HS-5 (cell line): ENCODE measurements around the gene C19orf25.

ENCODE experiments used
- DNase-seq: peaks from one replicate; pipeline ENCODE4 v3.0.0-alpha.2; 2012; ENCODE audit warnings: low read depth

Gene C19orf25

DNA sequence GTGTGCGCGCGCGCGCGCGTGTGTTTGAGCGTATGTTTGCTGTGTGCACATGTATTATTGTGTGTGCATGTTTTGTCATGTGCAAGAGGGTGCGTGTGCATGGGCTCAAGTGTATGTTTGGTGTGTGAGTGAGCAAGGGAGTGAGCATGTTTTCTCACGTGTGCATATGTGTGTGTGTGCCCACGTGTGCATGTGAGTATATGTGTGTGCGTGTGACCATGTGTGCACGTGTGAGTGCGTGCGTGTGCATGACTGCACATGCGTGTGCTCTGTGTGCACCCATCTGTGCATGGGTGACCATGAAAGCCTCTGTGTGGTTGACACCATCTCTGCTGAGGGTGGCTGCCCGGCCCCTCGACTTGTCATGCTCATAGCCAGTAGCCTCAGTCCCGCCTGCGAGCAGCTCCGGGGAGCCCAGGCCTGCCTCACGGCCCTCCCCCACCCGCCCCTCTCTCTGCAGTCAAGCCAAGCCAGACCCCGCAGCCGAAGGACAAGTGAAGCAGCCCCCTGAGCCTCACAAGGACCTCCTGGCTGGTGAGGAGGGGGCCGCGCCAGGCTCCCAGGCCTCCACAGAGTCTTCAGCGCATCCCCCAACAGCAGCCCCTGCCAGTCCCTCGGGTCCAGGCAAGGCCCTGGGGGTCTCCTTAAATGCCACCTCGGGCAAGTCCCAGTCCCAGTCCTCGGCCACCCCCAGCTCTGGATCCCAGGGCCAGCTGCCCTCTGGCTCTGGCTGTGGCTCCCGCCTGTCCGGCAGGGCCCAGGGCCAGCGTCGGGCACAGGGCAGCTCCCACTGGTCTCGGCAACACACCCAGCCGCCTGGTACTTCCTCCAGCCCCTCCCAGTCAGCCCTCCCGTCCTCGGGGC is 17.9 kb upstream of the C19orf25 start:
- no peak for DNase-seq

- DNase-seq = no peak
These were observed 17.0 kb upstream of the C19orf25 start for GRCh38 chr19:1495799-1496713.

DNA sequence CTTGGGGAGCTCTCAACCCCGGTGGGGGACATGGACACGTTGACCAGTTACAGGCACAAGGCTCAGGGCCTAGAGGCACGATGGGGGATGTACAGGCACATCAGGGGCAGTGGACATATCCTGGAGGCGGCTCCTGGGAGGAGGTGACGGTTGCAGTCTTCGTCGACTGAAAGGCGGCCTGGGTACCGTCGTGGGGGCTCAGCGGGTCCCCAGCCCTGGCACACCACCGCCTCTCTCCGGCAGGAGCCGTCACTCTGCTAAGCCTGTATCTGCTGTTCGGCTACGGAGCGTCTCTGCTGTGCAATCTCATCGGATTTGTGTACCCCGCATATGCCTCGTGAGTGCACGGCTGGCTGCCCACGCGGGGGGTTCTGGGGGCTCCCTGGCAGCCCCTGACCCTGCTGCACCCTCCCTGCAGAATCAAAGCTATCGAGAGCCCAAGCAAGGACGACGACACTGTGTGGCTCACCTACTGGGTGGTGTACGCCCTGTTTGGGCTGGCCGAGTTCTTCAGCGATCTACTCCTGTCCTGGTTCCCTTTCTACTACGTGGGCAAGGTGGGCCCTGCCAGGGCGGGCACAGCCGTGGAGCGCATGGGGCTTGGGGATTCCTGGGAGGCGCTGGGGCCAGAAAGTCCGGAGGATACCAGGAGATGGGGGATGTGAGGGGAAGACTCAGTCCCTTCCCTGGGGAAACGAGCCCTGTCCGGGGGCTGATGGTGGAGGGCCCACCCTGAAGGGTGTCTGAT is 16.2 kb upstream of the C19orf25 start:
- DNase-seq = no peak

DNA sequence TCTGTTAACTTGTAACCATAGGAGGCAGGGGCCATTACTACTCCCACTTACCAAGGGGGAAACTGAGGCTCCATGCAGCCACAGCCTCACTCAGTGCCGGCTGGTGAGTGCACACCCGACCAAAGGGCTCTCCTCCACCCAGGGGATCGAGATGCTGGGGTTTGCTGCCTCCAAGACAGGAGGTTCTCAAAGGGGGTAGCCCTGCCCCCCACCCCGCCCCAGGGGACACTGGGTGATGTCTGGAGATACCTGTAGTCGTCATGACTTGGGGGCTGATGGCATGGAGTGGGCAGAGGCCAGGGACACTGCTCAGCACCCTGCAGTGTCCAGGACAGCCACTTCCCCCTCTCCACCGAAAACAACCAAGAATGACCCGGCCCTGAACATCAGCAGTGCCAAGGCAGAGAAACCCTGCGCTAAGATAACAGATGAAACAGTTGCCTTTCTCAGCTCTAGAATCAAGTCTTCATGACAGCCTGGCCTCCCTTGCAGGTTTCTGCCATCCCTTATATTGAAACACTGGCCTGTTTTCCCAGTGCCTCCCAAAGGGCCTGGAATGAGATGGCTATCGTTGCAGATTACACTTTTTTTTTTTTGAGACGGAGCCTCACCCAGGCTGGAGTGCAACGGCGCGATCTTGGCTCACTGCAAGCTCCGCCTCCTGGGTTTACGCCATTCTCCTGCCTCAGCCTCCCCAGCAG is 15.2 kb upstream of the C19orf25 start:
- DNase-seq = no peak

GRCh38 chr19:1492474-1493006 is 13.5 kb upstream of the C19orf25 start:
- DNase-seq = no peak

DNA sequence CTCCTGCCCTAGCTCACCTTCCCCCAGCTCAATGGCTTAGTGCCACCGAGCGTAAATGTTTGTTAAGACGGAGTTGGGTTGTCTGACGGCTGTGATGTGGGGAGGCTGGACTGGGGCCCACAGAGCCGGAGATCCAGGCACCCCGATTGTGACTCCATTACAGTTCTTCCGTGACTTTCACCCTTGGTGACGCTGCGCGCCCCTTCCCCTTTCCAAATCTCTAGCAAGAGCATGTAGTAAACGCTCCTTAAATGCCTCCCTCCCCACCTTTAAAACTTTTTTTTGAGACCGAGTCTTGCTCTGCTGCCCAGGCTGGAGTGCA is 12.8 kb upstream of the C19orf25 start:
- no peak for DNase-seq

GRCh38 chr19:1491114-1491848 is 12.3 kb upstream of the C19orf25 start, which contains the start of gene REEP6:
REEP6 (plus strand) TSS chr19:1491181; CDS start chr19:1491270, 89 bp downstream.
- DNase-seq = no peak

DNA sequence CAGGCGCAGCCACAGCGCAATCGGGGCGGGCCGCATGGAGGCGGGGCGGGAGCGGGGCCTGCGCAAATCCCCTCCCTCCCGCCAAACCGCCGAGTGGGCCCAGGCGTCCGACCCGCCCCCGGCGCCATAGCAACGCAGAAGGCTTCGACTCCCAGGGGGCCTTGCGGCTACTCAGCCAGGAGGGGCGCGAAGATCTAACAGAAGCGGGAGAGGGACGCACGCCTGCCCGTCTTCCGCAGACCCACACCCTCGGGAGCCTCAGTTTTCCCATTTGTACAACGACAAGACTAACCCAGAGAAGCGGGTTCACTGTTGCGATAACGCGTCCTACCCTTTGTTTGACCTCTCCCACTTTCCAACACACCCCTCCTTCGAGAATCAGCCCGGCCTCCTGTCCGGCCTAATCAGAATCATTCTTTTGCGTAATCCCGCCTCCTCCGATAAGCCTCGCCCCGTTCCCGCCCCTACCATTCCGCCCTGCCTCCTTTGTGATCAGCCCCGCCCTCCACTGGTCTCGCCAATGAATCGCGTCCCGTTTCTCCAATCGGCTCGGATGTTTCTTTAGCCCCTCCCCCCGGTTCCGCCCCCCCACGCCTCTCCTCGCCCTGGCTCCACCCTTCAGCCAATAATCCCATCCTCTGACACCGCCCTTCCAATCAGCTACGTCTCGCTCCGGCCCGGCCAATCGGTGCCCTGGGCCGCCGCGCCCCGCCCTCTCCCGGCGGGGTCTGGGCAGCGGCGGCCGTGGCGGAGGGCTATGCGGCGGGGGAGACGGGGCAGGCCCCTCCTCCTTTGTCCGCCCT is 11.5 kb upstream of the C19orf25 start, which contains the start of gene PCSK4:
Gene PCSK4, minus strand, starts transcription at position 40 of the 803 bp plus-strand sequence. Its CDS starts 4 bp downstream, at position 36.
- peak; percentile 89 for DNase-seq

DNA sequence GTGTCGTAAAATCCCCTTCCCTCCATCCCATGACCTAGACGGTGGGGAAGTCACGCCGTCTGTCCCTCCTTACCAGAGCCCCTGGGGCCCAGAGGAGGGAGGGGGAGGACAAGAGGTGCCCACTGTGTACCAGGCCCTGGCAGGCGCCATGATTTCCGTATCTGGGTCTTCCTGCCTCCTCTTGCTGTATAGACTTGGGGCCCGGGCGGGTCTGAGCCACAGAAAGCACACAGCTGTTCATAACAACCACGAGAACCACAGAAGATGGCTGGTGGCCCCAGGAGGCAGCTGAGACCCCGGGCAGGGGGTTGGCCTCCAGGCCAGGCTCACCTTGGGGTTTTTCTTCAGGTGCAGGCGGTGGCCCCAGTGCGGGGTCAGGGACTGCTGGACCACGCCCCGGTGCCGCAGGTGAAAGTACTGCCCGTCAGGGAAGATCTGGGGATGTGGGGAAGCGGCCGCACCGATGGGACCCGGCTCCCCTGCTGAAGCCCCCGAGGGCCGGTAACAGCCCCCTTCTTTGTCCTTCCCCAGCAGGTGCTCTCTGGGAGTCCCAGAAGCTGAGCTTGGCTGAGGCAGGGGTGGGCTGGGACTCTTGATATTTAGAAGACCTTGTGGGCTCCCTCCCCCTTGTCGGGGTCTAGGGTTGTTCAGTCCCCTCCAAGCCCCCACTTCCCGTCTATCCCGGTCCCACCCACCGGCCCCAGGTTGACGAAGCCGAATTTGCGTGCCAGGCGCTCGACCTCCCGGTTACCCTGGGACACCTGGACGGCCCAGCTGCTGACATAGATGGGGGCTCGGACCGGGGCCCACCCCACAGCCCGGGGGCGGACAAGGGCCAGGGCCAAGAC is 10.7 kb upstream of the C19orf25 start:
- DNase-seq = no peak

DNA sequence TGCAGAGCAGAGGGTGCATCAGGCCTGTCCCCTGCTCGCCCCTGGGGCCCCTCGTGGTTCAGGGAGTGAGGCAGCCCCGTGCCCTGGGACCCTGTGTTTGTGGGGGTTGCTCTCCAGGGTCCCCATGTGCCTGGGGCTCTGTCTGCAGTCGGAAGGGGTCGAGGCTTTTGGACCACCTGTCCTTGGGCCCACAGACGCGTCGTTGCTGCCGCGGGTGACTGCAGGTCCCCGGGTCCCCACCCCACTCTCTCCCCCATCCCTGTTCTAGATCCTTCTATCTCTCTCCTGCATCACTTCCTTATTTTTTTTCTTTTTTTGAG is 9.2 kb upstream of the C19orf25 start:
- no peak for DNase-seq

DNA sequence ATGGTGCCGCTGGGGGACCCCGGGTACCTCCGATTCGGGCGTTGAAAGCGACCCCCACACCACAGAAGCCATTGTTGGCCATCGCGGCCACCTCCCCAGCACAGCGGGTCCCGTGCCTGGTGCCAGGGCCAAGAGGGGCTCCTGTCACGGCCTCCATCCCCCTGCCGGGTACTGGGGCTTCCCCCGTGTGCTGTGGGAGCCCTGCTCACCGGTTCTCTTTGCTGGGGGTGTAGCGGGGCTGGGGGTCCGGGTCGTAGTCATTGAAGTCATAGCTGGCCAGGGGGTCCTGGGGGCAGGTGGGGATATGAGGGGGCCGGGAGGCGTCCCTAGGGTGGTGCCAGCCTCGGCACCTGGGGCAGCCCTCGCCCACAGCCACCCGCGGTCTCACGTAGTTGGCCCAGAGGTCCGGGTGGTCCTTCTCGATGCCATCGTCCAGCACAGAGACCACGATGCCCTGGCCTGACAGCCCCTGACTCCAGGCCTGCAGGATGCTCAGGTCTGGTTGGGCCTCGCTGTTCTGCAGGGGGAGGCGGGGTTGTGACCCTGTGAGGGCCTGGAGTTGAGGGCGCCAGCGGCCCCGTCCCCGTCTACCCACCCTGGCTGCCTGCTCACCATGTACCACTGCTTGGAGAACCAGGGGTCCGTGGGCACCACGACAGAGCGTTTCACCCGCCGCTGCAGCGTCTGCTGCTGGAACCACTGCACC is 8.7 kb upstream of the C19orf25 start:
- no peak for DNase-seq

DNA sequence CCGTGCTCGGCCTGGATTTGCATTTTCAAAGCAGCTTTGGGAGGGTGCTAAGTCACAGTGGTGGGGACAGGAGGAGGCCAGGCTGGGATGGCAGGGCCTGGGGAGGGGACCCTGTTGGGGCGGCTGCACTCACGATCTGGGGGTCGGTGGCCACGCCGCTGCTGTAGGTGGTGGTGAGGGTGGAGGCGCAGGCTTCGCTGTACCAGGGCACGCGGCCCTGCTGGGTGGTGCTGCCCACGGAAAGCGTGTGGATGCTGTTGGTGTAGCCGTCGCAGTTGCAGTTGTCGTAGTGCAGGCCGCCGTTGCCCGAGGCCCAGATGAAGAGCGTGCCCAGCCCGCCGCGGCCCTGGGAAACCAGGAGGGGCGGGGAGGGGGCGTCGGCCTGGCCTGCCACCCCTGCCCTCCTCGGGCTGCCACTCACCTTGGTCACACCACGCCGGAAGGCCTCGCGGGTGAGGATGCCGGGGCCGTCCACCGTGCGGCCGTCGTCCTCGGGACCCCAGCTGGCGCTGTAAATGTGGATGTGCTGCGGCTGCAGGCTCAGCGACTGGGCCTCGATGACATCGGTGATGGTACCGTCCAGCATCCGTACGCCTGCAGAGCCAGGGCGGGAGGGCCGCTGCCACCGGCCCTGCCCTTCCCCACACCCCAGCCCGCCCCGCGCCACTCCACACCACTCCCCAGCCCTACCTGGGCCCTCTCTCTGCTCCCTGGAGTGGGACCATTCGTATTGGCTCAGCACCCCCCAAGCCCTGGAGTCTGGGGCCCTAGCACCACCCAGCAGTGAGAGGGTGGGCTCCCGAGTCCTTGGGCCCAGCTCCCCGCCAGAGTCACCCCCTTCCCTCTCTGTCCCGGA is 7.9 kb upstream of the C19orf25 start:
- DNase-seq = no peak

GRCh38 chr19:1483979-1484428 is 5.0 kb upstream of the C19orf25 start:
- DNase-seq = no peak

- DNase-seq = no peak
These were observed 4.3 kb upstream of the C19orf25 start for GRCh38 chr19:1483131-1483978.

DNA sequence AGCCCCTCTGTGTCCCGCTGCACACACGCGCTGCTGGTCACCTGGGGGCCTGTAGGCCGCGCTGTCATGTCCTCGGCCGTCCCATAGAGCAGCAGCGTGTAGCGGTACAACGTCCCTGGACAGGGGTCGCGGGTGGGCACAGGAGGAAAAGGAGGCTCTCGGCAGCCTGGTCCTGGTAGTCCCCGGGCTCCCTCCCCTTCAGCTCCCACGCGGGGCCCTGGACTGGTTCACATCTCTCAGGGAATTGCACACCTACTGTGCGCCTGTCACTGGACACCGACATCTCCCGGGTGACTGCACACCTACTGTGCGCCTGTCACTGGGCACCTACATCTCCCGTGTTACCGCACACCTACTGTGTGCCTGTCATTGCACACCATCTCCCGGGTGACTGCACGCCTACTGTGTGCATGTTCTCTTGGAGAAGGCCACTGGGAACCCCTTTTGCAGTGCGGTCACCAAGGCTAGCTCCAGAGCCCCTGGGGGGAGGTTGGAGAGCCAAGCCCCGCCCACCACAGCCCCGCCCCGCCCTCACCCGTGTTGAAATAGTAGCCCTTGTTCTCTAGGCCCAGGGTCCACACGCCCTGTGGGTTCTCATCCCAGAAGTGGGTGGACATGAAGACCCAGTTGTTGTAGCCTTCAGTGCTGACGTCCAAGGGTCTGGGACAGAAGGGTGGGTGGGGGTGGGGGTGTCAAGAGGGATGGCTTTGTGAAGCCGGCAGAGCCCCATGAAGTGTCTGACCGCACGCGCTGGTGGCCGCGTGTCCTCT is 3.5 kb upstream of the C19orf25 start:
- no peak for DNase-seq
